Activated effector memory CD4-positive, alpha-beta T cell treated with Interleukin-2 at 50 U/mL for 16 hours (primary cell): ENCODE measurements around the gene ATP2C2.
"Not testable (repeated sequence)": the region's sequence is repeated elsewhere in the genome, so short reads cannot be mapped to it uniquely, and the experiment has no call there.

ENCODE experiments used
- DNase-seq: peaks from one replicate; pipeline ENCODE4 v3.0.0-alpha.2; 2020

The ATP2C2 gene

GRCh38 chr16:84399912-84400311 lies 31.6 kb downstream of the ATP2C2 start:
- DNase-seq = not testable (repeated sequence)

GRCh38 chr16:84403435-84403834 lies 35.1 kb downstream of the ATP2C2 start:
- not testable (repeated sequence) for DNase-seq

GRCh38 chr16:84404324-84404723 lies 36.0 kb downstream of the ATP2C2 start:
- no peak for DNase-seq

- no peak for DNase-seq
Observed at GRCh38 chr16:84404936-84405639, 36.8 kb downstream of the ATP2C2 start.

- no peak for DNase-seq
Observed at GRCh38 chr16:84406006-84406963, 37.9 kb downstream of the ATP2C2 start.

GRCh38 chr16:84407588-84408313 lies 39.4 kb downstream of the ATP2C2 start:
- DNase-seq = no peak

- DNase-seq = no peak
Observed at GRCh38 chr16:84408314-84408690, 40.0 kb downstream of the ATP2C2 start.

- DNase-seq = no peak
Observed at GRCh38 chr16:84408856-84409255, 40.5 kb downstream of the ATP2C2 start.

- DNase-seq = no peak
Observed at GRCh38 chr16:84410361-84411138, 42.2 kb downstream of the ATP2C2 start.

- DNase-seq = no peak
Observed at GRCh38 chr16:84411768-84412167, 43.4 kb downstream of the ATP2C2 start.

- no peak for DNase-seq
Observed at GRCh38 chr16:84412262-84412661, 43.9 kb downstream of the ATP2C2 start.

- no peak for DNase-seq
Observed at GRCh38 chr16:84413244-84414004, 45.1 kb downstream of the ATP2C2 start.

- no peak for DNase-seq
Observed at GRCh38 chr16:84414789-84415326, 46.5 kb downstream of the ATP2C2 start.

GRCh38 chr16:84416407-84417321 lies 48.3 kb downstream of the ATP2C2 start:
- DNase-seq = no peak

- DNase-seq = no peak
Observed at GRCh38 chr16:84418056-84418849, 49.9 kb downstream of the ATP2C2 start.

- DNase-seq = no peak
Observed at GRCh38 chr16:84419730-84420129, 51.4 kb downstream of the ATP2C2 start.

GRCh38 chr16:84420556-84420955 lies 52.2 kb downstream of the ATP2C2 start:
- not testable (repeated sequence) for DNase-seq

GRCh38 chr16:84421081-84421937 lies 53.0 kb downstream of the ATP2C2 start:
- DNase-seq = no peak

GRCh38 chr16:84421938-84422220 lies 53.5 kb downstream of the ATP2C2 start:
- DNase-seq = no peak
